Caco-2 (cell line): ENCODE results near the gene ZFYVE1. TPM values are rescaled to one million over a fixed set of nuclear protein-coding genes. Genes with fewer than 3 reads are reported as not detected.
"Not testable (repeated sequence)": the region's sequence is repeated elsewhere in the genome, so short reads cannot be mapped to it uniquely, and the experiment has no call there.

ENCODE experiments used
- BruUV-seq: library from RNA; stranded (reverse); fragments of 400-500 nt; replicated peaks from 2 replicates; lab custom pipeline; 2021; lab: Mats Ljungman, UMichigan
- CTCF ChIA-PET: fragments of 300-600 bp; sonication (Branson Sonifier 250); formaldehyde crosslinking; loops from one replicate; lab custom pipeline; 2022; ENCODE audit warnings: antibody characterized with exemption; lab: Charles Lee
- POLR2A ChIA-PET: fragments of 300-600 bp; sonication (Branson Sonifier 250); formaldehyde crosslinking; loops from one replicate; lab custom pipeline; 2022; ENCODE audit warnings: antibody characterized with exemption; lab: Charles Lee
- DNase-seq, 2 experiments: peaks; one replicate each; pipeline versions ENCODE4 v3.0.0 to v3.0.0-alpha.2; 2020 to 2022
- H3K27me3 ChIP-seq: replicated peaks from 2 replicates; pipeline ENCODE4 v1.6.0; 2011; ENCODE audit warnings: low read length; ENCODE audit not compliant: control insufficient read depth, insufficient read depth
- H3K36me3 ChIP-seq: 2 replicates; pipeline ENCODE4 v1.5.1; 2011; ENCODE audit warnings: low read length; ENCODE audit not compliant: control insufficient read depth, insufficient read depth
- H3K4me1 ChIP-seq: fragments of 250-450 bp; sonication (Bioruptor Pico); 2 replicates; pipeline ENCODE4 v1.5.1; 2020; ENCODE audit warnings: mild to moderate bottlenecking
- H3K4me3 ChIP-seq: 2 replicates; pipeline ENCODE4 v1.5.1; 2011; ENCODE audit warnings: low read depth, mild to moderate bottlenecking, control low read depth, low read length
- H3K9me3 ChIP-seq: fragments of 250-450 bp; sonication (Bioruptor Pico); 2 replicates; pipeline ENCODE4 v1.5.1; 2020; ENCODE audit warnings: mild to moderate bottlenecking, moderate library complexity
- H3K27ac Mint-ChIP-seq: one replicate; pipeline ENCODE4 v1.8.0; 2022; ENCODE audit warnings: mixed read lengths; ENCODE audit not compliant: unreplicated experiment
- H3K27me3 Mint-ChIP-seq: one replicate; pipeline ENCODE4 v1.8.0; 2022; ENCODE audit warnings: mixed read lengths; ENCODE audit not compliant: insufficient read depth, unreplicated experiment
- H3K36me3 Mint-ChIP-seq: one replicate; pipeline ENCODE4 v1.8.0; 2022; ENCODE audit warnings: mild to moderate bottlenecking, mixed read lengths; ENCODE audit not compliant: insufficient read depth, unreplicated experiment
- H3K4me1 Mint-ChIP-seq: one replicate; pipeline ENCODE4 v1.8.0; 2022; ENCODE audit warnings: low read depth, mixed read lengths; ENCODE audit not compliant: unreplicated experiment
- H3K4me3 Mint-ChIP-seq: one replicate; pipeline ENCODE4 v1.8.0; 2022; ENCODE audit warnings: mild to moderate bottlenecking, moderate library complexity, mixed read lengths; ENCODE audit not compliant: unreplicated experiment
- H3K9me3 Mint-ChIP-seq: one replicate; pipeline ENCODE4 v1.8.0; 2022; ENCODE audit warnings: mixed read lengths; ENCODE audit not compliant: unreplicated experiment
- intact Hi-C: fragments of 100-400 bp; cut with micrococcal nuclease; formaldehyde crosslinking; loops from one replicate; pipeline ENCODE4 v1.10.0; 2022; ENCODE audit not compliant: unreplicated experiment
- total RNA-seq: library from RNA; stranded (reverse); gene quantifications from 2 replicates; pipeline ENCODE4 v1.2.3, GENCODE V29; 2022
- TF ChIP-seq, protein P1 (sequence below), 2 experiments: fragments of 200-600 bp in 1 of 2; IDR thresholded peaks; 1 replicate in 1 of 2; 2 replicates in 1 of 2; pipeline versions ENCODE4 v1.5.1 to v1.8.0; 2011 to 2022; ENCODE audit warnings: antibody characterized with exemption in 1 of 2, control low read depth in 1 of 2, inconsistent platforms in 1 of 2, low read depth in 1 of 2, low read length in 1 of 2, mild to moderate bottlenecking in 1 of 2, moderate library complexity in 1 of 2; ENCODE audit not compliant: insufficient read depth in 1 of 2, severe bottlenecking in 1 of 2, unreplicated experiment in 1 of 2

ZFYVE1 gene
- total RNA-seq, 1 experiment from 2014 or later, result 10.8 TPM

DNA sequence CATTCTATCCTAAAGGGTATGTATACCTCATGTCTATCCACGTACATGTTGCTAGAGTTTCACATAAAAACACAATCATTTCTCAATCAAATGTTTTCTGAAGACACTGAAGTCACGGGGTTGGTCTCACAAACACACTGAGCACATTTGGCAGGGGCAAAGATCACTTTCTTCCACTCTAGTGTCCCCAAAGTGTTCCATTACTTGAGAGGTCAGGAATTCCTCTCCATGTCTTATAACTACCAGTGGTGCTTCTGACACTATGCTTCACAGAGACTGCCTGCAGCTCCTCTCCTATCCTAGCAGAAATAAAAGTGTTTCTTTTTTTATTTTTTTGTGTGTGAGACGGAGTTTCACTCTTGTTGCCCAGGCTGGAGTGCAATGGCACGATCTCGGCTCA is 19.1 kb downstream of the ZFYVE1 start:
- Mint-ChIP-seq H3K27me3 (no peaks in the 10 kb centered on the region), H3K4me3 (no peak overlapping the region), H3K36me3 (peaks cover 7% of the 10 kb centered on the region), H3K27ac (no peak overlapping the region), H3K9me3 (no peaks in the 10 kb centered on the region), H3K4me1 (no peaks in the 10 kb centered on the region)
- H3K27me3 ChIP-seq, result no peaks in the 10 kb centered on the region
- no peaks in the 10 kb centered on the region for H3K36me3 ChIP-seq
- TF ChIP-seq, protein P1, sequence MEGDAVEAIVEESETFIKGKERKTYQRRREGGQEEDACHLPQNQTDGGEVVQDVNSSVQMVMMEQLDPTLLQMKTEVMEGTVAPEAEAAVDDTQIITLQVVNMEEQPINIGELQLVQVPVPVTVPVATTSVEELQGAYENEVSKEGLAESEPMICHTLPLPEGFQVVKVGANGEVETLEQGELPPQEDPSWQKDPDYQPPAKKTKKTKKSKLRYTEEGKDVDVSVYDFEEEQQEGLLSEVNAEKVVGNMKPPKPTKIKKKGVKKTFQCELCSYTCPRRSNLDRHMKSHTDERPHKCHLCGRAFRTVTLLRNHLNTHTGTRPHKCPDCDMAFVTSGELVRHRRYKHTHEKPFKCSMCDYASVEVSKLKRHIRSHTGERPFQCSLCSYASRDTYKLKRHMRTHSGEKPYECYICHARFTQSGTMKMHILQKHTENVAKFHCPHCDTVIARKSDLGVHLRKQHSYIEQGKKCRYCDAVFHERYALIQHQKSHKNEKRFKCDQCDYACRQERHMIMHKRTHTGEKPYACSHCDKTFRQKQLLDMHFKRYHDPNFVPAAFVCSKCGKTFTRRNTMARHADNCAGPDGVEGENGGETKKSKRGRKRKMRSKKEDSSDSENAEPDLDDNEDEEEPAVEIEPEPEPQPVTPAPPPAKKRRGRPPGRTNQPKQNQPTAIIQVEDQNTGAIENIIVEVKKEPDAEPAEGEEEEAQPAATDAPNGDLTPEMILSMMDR (IDR thresholded peaks at IDR 0.05; ENCODE audit: insufficient read depth in 1 of 2, low read depth in 1 of 2, low read length in 1 of 2, severe bottlenecking in 1 of 2, unreplicated experiment in 1 of 2), result no peak
- CTCF ChIA-PET, result interaction anchor here (0.6 kb wide), 1 partner anchor 8 kb away, joined by 3 read pairs; no protein-coding TSS in a partner anchor
- DNase-seq, result peak in 1 of 2 experiments; percentile 12
- intact Hi-C loops, result no loop called here
- H3K9me3 ChIP-seq, result no peaks in the 10 kb centered on the region
- no peaks in the 10 kb centered on the region; the same call in 1 of the 2 replicates for H3K4me1 ChIP-seq
- BruUV-seq, result no TSS peak
- no peak overlapping the region for H3K4me3 ChIP-seq
- POLR2A ChIA-PET, result no interaction called here

DNA sequence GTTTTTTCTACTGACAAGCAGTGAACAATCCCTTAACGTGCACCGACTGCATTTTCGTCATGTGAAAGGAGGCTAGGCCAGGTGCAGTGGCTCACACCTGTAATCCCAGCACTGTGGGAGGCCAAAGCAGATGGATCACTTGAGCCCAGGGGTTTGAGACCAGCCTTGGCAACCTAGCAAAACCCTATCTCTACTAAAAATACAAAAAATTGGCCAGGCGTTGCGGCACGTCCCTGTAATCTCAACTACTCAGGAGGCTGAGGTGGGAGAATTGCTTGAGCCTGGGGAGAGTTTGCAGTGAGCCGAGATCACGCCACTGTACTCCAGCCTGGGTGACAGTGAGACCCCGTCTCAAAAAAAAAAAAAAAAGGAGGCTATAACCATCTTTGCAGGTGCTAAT is 22.3 kb downstream of the ZFYVE1 start:
- DNase-seq, H3K9me3 Mint-ChIP-seq, H3K36me3 Mint-ChIP-seq, H3K27me3 ChIP-seq, H3K4me3 ChIP-seq, H3K27me3 Mint-ChIP-seq, H3K9me3 ChIP-seq, CTCF ChIA-PET, BruUV-seq, intact Hi-C loops, H3K27ac Mint-ChIP-seq, H3K36me3 ChIP-seq, H3K4me1 ChIP-seq, H3K4me1 Mint-ChIP-seq, H3K4me3 Mint-ChIP-seq, POLR2A ChIA-PET: not testable (repeated sequence)

DNA sequence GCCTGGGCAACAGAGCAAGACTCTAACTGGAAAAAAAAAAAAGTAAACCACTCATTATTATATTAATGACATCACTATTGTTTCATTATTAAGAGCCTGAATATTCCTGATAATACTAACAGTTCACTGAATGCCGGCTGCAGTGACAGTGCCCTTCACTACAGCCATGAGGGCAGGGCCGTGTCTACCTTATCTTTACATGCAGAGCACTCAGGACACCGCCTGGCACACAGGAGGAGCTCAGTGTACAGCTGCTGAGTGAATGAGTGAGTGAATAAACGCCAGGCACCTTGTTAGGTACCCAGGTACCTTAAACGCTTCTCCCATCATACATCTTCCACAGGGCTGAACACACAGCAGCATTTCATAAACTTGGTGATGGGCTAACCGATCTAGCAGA is 23.2 kb downstream of the ZFYVE1 start:
- ChIA-PET POLR2A (no interaction called here), CTCF (interaction anchor here (0.7 kb wide), 1 partner anchor 1283 kb away, joined by 4 read pairs; no protein-coding TSS in a partner anchor)
- Mint-ChIP-seq H3K36me3 (peaks cover 6% of the 10 kb centered on the region), H3K9me3 (no peaks in the 10 kb centered on the region), H3K4me1 (no peaks in the 10 kb centered on the region), H3K27me3 (no peaks in the 10 kb centered on the region), H3K27ac (no peak overlapping the region), H3K4me3 (no peak overlapping the region)
- Histone ChIP-seq H3K4me1 (no peaks in the 10 kb centered on the region; the same call in 1 of the 2 replicates), H3K4me3 (no peak overlapping the region), H3K9me3 (no peaks in the 10 kb centered on the region), H3K27me3 (no peaks in the 10 kb centered on the region), H3K36me3 (no peaks in the 10 kb centered on the region)
- BruUV-seq, result no TSS peak
- DNase-seq, result no peak
- intact Hi-C loops, result no loop called here
- TF ChIP-seq, protein P1 (IDR thresholded peaks at IDR 0.05; ENCODE audit: insufficient read depth in 1 of 2, low read depth in 1 of 2, low read length in 1 of 2, severe bottlenecking in 1 of 2, unreplicated experiment in 1 of 2), result no peak

DNA sequence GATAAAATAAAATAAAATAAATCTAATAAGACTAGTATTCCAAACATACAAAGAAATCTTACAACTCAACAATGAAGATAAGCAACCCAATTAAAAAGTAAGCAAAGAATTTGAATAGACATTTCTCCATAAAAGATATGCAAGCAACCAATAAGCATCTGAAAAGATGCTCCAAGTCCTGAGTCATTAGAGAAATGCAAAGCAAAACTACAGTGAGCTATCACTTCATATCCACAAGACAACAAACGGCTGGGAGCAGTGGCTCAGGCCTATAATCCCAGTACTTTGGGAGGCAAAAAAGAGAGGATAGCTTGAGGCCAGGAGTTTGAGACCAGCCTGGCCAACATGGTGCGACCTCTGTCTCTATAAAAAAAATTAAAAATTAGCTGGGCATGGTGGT is 26.8 kb downstream of the ZFYVE1 start:
- TF ChIP-seq, protein P1 (IDR thresholded peaks at IDR 0.05; ENCODE audit: insufficient read depth in 1 of 2, low read depth in 1 of 2, low read length in 1 of 2, severe bottlenecking in 1 of 2, unreplicated experiment in 1 of 2), result no peak
- intact Hi-C loops, result no loop called here
- Mint-ChIP-seq H3K36me3 (peaks cover 7% of the 10 kb centered on the region), H3K4me3 (no peak overlapping the region), H3K9me3 (no peaks in the 10 kb centered on the region), H3K27me3 (no peaks in the 10 kb centered on the region), H3K4me1 (no peaks in the 10 kb centered on the region), H3K27ac (no peak overlapping the region)
- H3K4me3 ChIP-seq, result no peak overlapping the region
- POLR2A ChIA-PET, result no interaction called here
- H3K27me3 ChIP-seq, result no peaks in the 10 kb centered on the region
- BruUV-seq, result no TSS peak
- no peaks in the 10 kb centered on the region for H3K4me1 ChIP-seq
- no peaks in the 10 kb centered on the region for H3K36me3 ChIP-seq
- DNase-seq, result no peak
- CTCF ChIA-PET, result no interaction called here
- H3K9me3 ChIP-seq, result no peaks in the 10 kb centered on the region
